CD4-positive, alpha-beta T cell treated with Interleukin-4 for 1 hour (primary cell): ENCODE data around the gene SERGEF.

Experiments
- DNase-seq, 2 donors: peaks; one replicate each; pipeline ENCODE4 v3.0.0-alpha.2; 2020 to 2022

Gene SERGEF

GRCh38 chr11:18012906-18013781 is at the start of gene SERGEF:
SERGEF (minus strand) TSS chr11:18013047; CDS start chr11:18013010, 37 bp downstream.
- DNase-seq: peak; percentile 94 to 95

DNA sequence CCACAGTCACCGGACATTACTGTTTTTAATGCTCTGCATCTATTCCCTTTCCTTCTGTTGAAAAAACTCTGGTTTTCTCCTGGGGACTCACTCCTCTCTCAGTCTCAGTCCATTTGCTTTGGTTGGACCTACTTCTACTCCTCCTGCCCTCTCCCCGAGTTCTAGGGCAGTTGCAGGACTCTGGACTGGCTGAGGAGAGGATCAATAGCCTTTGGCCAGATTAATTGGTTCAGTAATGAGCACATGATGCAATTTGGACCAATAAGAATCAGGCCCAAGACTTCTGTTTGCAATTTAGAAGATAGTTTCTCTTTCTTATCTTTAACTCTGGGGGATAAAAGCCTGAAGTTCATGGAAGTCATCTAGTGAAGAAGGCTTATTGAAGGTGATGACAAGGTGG is 48.5 kb upstream of the SERGEF start:
- no peak for DNase-seq

- DNase-seq: no peak
Measured at GRCh38 chr11:18056561-18057181, 43.8 kb upstream of the SERGEF start.

DNA sequence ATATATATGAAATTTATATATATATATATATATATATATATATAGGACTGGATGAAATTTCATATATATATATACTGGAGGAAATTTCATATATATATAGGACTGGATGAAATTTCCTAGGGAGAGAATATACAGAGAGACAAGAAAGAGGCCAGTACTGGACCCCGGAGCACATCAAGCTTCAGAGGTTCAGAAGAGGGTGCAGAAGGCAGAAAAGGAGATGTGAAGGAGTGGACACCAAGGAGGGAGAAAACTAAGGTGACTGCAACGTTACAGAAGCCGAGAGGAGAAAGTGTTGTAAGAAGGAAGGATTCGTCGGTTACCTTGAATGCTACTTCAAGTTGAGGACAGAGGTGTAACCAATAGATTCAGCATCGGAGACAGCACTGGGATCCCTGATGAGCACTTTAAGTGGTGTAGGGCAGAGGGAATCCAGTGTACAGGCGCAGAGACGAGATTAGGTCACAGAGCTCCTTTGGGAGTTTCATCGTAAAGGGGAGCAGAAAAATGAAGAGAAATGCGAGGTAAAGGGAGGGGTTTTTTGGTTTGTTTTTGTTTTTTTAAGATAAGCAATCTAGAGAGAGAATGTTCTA is 41.8 kb upstream of the SERGEF start:
- no peak for DNase-seq

GRCh38 chr11:18050848-18051247 is 38.0 kb upstream of the SERGEF start:
- DNase-seq: no peak

DNA sequence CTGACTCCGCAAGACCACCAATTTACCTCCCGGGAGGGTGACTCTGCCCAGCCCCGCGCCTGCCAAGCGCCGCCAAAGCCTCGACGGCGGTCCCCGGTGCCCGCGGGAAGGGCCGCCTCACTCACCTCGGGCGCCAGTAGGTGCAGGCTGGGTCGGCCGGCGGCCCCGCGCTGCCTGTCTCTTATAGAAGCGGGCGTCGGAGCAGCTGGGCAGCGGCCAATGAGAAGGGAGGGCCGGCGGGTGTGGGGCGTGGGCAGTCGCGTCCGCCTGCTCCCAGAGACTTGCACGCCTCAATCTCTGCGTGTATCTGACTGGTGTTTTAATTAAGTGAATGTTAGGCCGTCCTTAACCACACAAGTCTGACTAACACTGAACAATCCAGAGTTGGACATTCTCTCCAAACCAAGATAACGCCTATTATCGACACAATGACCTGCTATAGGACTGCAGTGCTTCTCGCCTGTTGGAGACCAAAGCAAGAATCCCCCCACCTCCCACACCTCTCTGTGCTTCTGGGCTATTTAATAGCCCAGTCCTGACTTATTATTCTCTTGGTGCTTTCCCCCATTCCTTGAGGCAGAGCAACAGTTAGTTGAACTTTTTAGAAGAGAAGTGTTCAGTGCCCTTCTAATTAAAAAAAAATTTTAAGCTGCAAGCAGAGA is 33.4 kb upstream of the SERGEF start, which contains the start of gene TPH1:
TPH1 (minus strand) TSS at position 154 of the 662 bp plus-strand sequence. CDS start 5,507 bp downstream, outside the sequence.
- no peak for DNase-seq

DNA sequence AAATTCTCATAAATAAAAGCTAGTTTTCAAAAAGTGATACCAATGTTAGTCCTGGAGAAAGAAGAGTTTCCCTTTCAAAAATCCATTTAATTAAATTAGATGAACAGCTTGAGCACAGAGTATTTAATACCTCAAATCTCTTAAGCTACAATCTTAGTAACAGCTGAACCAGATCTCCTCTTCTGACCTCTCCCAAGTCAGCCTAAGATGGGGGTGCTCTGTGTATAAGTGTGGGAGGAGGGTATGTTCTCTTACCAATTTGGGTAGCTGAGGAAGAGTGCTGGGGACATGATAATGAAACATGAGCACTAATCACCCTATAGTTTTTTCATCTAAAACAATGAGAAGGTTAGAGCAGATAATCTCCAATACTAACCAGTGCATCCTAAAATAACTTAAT is 23.6 kb upstream of the SERGEF start:
- DNase-seq: no peak

GRCh38 chr11:18027475-18027874 is 14.6 kb upstream of the SERGEF start:
- DNase-seq: no peak

DNA sequence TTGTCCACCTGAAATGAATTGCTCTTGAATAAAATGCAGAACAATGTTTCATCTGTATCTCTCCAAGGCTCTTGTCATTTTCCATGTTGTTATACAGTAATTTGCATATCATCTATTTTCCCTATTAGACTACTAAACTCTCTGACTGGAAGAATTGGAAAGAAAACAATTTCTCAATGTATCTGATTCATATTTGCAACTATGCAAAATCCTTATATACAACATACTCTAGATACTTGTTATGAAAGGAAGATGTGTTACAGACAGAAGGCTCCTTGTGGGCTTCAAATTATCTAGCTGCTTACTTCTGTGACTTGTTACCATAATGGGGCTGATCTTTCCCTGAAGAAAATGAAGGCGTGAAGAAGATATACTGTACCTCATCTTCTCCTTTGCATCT is 9.6 kb upstream of the SERGEF start:
- DNase-seq: no peak

DNA sequence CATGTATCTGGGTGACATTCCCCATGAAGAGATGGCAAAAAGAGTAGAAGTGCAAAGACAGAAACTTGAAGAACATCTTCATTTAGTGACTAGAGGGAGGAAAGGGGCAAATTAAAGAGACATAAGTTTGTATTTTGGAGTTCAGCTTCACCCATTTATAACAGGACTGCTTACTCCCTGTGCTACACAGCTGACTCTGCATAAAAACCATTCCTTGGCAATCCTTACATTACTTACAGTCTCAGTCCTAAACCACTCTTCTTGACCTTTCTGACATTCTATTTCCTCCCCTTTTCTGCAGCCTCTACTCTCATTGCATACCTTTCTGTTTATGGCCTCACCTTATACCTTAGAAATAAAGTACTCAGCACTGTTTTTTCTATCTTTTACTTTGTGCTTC is 6.8 kb upstream of the SERGEF start:
- no peak for DNase-seq

DNA sequence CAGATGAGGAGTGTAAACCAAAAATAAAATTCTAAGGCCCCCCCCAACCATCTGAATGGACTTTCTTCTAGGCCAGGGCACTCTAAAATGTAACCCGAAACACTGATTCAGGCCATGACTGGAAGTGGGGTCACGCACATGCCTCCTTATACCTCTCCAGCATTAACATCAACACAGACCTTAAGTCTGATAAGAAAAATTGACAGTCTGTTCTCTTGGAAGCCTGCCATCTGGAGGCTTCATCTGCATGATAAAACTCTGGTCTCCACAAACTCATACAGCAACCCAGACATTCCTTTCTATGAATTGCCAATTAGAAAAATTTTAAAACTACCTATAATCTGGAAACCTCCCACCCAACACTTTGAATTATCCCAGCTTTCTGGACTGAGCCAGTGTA is 3.9 kb upstream of the SERGEF start:
- DNase-seq: no peak

- DNase-seq: no peak
Measured at GRCh38 chr11:18014876-18015275, 2.0 kb upstream of the SERGEF start.

GRCh38 chr11:18013790-18014507 is 1.1 kb upstream of the SERGEF start:
- DNase-seq: peak in 1 of 2 donors; percentile 13

GRCh38 chr11:18012122-18012905 is 533 bp downstream of the SERGEF start:
- peak in 1 of 2 donors; percentile 31 for DNase-seq

DNA sequence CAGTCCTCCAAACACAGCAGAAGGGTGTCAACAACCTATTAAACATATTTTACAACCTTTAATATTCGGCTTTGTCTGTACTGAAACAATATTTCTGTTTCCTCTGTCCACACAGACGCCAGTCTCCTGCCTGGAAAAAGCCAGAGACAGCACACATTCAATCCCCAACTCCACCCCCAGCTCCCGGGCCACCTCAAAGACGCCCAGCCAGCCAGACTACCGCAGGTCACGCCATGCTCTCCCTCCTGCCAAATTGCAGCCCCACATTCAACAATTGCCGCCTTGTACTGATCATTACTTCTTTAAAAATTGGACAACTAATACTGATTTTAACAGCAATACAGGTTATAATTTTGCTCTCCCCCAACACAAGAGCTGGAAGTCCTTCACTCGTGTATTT is 1.2 kb downstream of the SERGEF start:
- no peak for DNase-seq

GRCh38 chr11:18010977-18011586 is 1.8 kb downstream of the SERGEF start:
- DNase-seq: peak in 1 of 2 donors; percentile 29

DNA sequence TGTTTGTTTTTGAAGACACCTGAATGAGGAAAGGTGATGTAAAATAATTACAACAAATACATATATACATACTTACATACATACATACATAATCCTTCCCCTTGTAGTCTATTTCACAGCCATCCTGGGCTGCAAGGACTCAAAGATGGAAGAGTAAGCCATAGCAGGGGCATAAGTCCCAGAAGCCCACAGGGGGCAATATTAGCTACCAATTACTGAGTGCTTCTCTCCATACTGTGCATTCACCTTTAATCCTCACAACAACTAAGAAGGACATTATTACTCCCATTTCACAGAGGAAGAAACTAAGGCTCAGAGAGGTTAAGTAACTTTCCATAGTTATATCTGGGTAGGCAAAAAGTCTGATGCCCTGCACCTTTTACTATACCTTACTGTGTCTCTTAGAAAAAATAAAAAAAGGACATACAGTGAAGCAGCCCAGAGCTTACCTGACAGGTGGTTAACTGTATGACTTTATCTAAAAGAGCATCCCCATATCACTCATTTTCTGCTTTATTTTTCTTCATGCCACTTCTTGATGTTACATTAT is 2.7 kb downstream of the SERGEF start:
- peak in 1 of 2 donors; percentile 30 for DNase-seq

GRCh38 chr11:18005376-18006129 is 7.3 kb downstream of the SERGEF start:
- DNase-seq: no peak

DNA sequence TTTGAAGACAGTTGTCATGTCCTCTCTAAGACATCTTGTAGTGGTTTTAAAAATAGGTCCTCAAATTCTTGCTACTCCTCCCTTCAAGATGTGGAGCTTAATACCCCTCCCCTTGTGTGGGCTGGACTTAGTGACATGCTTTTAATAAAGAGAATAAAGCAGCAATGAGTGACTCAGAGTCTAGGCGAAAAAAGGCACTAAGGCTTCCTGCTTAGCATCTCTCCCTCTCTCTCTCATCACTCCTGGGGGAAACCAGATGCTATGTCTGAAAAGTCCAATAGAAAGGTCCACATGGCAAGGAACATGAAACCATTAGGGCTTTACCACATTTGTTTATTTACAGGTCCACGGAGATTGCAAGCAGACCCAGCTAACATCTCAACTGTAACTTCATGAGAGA is 11.7 kb downstream of the SERGEF start:
- no peak for DNase-seq

DNA sequence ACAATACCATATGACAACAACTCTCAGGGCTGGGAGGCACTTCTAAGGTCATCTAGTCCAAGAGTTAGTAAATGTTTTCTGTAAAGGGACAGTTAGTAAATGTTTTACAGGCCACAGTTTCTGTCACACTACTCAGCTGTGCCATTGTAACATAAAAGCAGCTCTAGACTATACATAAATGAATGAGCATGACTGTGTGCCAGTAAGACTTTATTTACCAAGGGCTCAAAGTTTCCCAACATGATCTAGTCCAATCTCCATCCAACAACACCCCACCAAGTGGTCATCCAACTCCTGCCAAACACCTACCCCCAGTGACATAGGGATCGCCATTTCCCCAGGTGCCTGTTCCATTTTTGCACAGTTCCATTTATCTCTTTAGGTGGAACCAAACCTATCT is 12.1 kb downstream of the SERGEF start:
- no peak for DNase-seq
